HEK293 (cell line): ENCODE data around the gene HRK.
A peak's percentile ranks its signal among the peaks of the same experiment; 100 is the strongest.

ENCODE experiments used
- ATF2 ChIP-seq: fragments of 450-650 bp; formaldehyde crosslinking; IDR thresholded peaks from 2 replicates; pipeline ENCODE4 v1.5.1; 2016; ENCODE audit warnings: missing biosample characterization, missing genetic modification characterization, low read depth
- FEZF1 ChIP-seq: fragments of 450-650 bp; formaldehyde crosslinking; IDR thresholded peaks from 2 replicates; pipeline ENCODE4 v1.5.1; 2016; ENCODE audit warnings: missing biosample characterization, missing genetic modification characterization
- GLI2 ChIP-seq: fragments of 450-650 bp; formaldehyde crosslinking; IDR thresholded peaks from 2 replicates; pipeline ENCODE4; 2017; ENCODE audit warnings: missing biosample characterization, missing genetic modification characterization, low read depth, borderline replicate concordance
- KLF1 ChIP-seq: fragments of 450-650 bp; formaldehyde crosslinking; IDR thresholded peaks from 2 replicates; pipeline ENCODE4 v1.5.1; 2016; ENCODE audit warnings: missing biosample characterization, missing genetic modification characterization
- MYNN ChIP-seq: fragments of 450-650 bp; formaldehyde crosslinking; IDR thresholded peaks from 2 replicates; pipeline ENCODE4 v1.5.1; 2016; ENCODE audit warnings: missing biosample characterization, missing genetic modification characterization, borderline replicate concordance
- PATZ1 ChIP-seq: fragments of 450-650 bp; formaldehyde crosslinking; IDR thresholded peaks from 2 replicates; pipeline ENCODE4 v1.5.1; 2016; ENCODE audit warnings: missing biosample characterization, missing genetic modification characterization
- PRDM10 ChIP-seq: fragments of 450-650 bp; formaldehyde crosslinking; IDR thresholded peaks from 2 replicates; pipeline ENCODE4 v1.5.1; 2016; ENCODE audit warnings: missing biosample characterization, missing genetic modification characterization
- SP2 ChIP-seq: fragments of 450-650 bp; formaldehyde crosslinking; IDR thresholded peaks from 2 replicates; pipeline ENCODE4 v1.5.1; 2016; ENCODE audit warnings: missing biosample characterization, missing genetic modification characterization
- ZNF132 ChIP-seq: fragments of 450-650 bp; formaldehyde crosslinking; IDR thresholded peaks from 2 replicates; pipeline ENCODE4 v1.5.1; 2017; ENCODE audit warnings: missing biosample characterization, missing genetic modification characterization, borderline replicate concordance
- ZNF202 ChIP-seq: fragments of 450-650 bp; formaldehyde crosslinking; IDR thresholded peaks from 2 replicates; pipeline ENCODE4 v1.5.1; 2016; ENCODE audit warnings: missing biosample characterization, missing genetic modification characterization, borderline replicate concordance
- ZNF24 ChIP-seq: fragments of 450-650 bp; formaldehyde crosslinking; IDR thresholded peaks from 2 replicates; pipeline ENCODE4 v1.5.1; 2016; ENCODE audit warnings: missing biosample characterization, missing genetic modification characterization
- ZNF266 ChIP-seq: fragments of 450-650 bp; formaldehyde crosslinking; IDR thresholded peaks from 2 replicates; pipeline ENCODE4 v1.5.1; 2016; ENCODE audit warnings: missing biosample characterization, missing genetic modification characterization, low read depth
- ZNF354C ChIP-seq: fragments of 450-650 bp; formaldehyde crosslinking; IDR thresholded peaks from 2 replicates; pipeline ENCODE4 v1.5.1; 2016; ENCODE audit warnings: missing biosample characterization, missing genetic modification characterization, low read depth, borderline replicate concordance
- ZNF404 ChIP-seq: fragments of 450-650 bp; formaldehyde crosslinking; IDR thresholded peaks from 2 replicates; pipeline ENCODE4 v1.5.1; 2017; ENCODE audit warnings: missing biosample characterization, missing genetic modification characterization
- ZNF555 ChIP-seq: fragments of 450-650 bp; formaldehyde crosslinking; conservative IDR thresholded peaks from 2 replicates; pipeline ENCODE4 v1.5.1; 2017; ENCODE audit warnings: missing biosample characterization, mild to moderate bottlenecking, missing genetic modification characterization, inconsistent platforms
- ZNF558 ChIP-seq: fragments of 450-650 bp; formaldehyde crosslinking; IDR thresholded peaks from 2 replicates; pipeline ENCODE4 v1.5.1; 2016; ENCODE audit warnings: missing biosample characterization, missing genetic modification characterization
- ZNF561 ChIP-seq: fragments of 450-650 bp; IDR thresholded peaks from 2 replicates; pipeline ENCODE4 v1.5.1; 2018; ENCODE audit warnings: missing biosample characterization, missing genetic modification characterization, borderline replicate concordance
- ZNF658 ChIP-seq: fragments of 450-650 bp; formaldehyde crosslinking; IDR thresholded peaks from 2 replicates; pipeline ENCODE4; 2016; ENCODE audit warnings: missing biosample characterization, missing genetic modification characterization
- ZNF707 ChIP-seq: fragments of 450-650 bp; formaldehyde crosslinking; IDR thresholded peaks from 2 replicates; pipeline ENCODE4 v1.5.1; 2016; ENCODE audit warnings: missing biosample characterization, missing genetic modification characterization
- ZNF776 ChIP-seq: fragments of 450-650 bp; formaldehyde crosslinking; IDR thresholded peaks from 2 replicates; pipeline ENCODE4 v1.5.0; 2017; ENCODE audit warnings: missing biosample characterization, missing genetic modification characterization, borderline replicate concordance
- ZNF843 ChIP-seq: fragments of 450-650 bp; formaldehyde crosslinking; IDR thresholded peaks from 2 replicates; pipeline ENCODE4 v1.5.1; 2016; ENCODE audit warnings: missing biosample characterization, missing genetic modification characterization
- ZSCAN5A ChIP-seq: fragments of 450-650 bp; formaldehyde crosslinking; IDR thresholded peaks from 2 replicates; pipeline ENCODE4 v1.5.1; 2016; ENCODE audit warnings: missing biosample characterization, missing genetic modification characterization
- TF ChIP-seq, protein P1 (sequence below): fragments of 450-650 bp; formaldehyde crosslinking; IDR thresholded peaks from 2 replicates; pipeline ENCODE4 v1.5.1; 2017; ENCODE audit warnings: missing biosample characterization, missing genetic modification characterization
- TF ChIP-seq, protein P2 (sequence below): fragments of 450-650 bp; formaldehyde crosslinking; IDR thresholded peaks from 2 replicates; pipeline ENCODE4; 2016; ENCODE audit warnings: missing biosample characterization, missing genetic modification characterization
- TF ChIP-seq, protein P3 (sequence below): fragments of 450-650 bp; formaldehyde crosslinking; IDR thresholded peaks from 2 replicates; pipeline ENCODE4 v1.5.1; 2016; ENCODE audit warnings: missing biosample characterization, missing genetic modification characterization
- TF ChIP-seq, protein P4 (sequence below): fragments of 450-650 bp; formaldehyde crosslinking; IDR thresholded peaks from 2 replicates; pipeline ENCODE4 v1.5.1; 2016; ENCODE audit warnings: missing biosample characterization, missing genetic modification characterization

The HRK gene

DNA sequence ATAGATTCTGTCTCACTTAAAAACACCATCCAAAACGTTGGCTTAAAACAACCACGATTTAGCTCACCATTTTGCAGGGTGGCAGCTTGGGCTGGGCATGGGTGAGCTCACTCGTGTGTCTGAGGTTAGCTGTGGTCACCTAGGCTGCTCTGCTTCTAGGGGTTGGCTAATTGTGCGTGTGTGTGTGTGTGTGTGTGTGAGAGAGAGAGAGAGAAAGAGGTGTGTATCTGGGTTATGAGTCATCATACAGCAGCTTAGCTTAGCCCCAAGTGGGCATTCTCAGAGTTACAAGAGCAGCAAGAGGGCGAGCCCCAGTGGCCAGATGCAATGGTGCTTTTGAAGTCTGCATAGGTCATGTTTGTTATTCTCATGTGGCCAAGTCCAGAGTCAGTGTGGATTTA lies 35.5 kb upstream of the HRK start (continued):
- TF ChIP-seq, protein P1, sequence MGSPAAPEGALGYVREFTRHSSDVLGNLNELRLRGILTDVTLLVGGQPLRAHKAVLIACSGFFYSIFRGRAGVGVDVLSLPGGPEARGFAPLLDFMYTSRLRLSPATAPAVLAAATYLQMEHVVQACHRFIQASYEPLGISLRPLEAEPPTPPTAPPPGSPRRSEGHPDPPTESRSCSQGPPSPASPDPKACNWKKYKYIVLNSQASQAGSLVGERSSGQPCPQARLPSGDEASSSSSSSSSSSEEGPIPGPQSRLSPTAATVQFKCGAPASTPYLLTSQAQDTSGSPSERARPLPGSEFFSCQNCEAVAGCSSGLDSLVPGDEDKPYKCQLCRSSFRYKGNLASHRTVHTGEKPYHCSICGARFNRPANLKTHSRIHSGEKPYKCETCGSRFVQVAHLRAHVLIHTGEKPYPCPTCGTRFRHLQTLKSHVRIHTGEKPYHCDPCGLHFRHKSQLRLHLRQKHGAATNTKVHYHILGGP (tag by site-specific recombination), result peak; percentile 77; the same call in 1 of the 2 replicates
- TF ChIP-seq ZNF776, result no peak; the same call in none of the 2 replicates
- TF ChIP-seq ZNF558 (tag by site-specific recombination), result peak; percentile 76
- peak; percentile 24; the same call in 1 of the 2 replicates for TF ChIP-seq SP2 (tag by site-specific recombination)
- TF ChIP-seq KLF1 (tag by site-specific recombination), result peak; percentile 88
- TF ChIP-seq ATF2 (tag by site-specific recombination), result peak; percentile 81
- TF ChIP-seq GLI2 (tag by site-specific recombination), result no peak
- peak; percentile 89 for TF ChIP-seq ZNF843 (tag by site-specific recombination)
- TF ChIP-seq ZNF561, result no peak; the same call in 1 of the 2 replicates
- no peak for TF ChIP-seq ZNF266 (tag by site-specific recombination)
- TF ChIP-seq MYNN (tag by site-specific recombination), result peak; percentile 21; the same call in 1 of the 2 replicates
- peak; percentile 72 for TF ChIP-seq ZSCAN5A (tag by site-specific recombination)
- TF ChIP-seq, protein P2, sequence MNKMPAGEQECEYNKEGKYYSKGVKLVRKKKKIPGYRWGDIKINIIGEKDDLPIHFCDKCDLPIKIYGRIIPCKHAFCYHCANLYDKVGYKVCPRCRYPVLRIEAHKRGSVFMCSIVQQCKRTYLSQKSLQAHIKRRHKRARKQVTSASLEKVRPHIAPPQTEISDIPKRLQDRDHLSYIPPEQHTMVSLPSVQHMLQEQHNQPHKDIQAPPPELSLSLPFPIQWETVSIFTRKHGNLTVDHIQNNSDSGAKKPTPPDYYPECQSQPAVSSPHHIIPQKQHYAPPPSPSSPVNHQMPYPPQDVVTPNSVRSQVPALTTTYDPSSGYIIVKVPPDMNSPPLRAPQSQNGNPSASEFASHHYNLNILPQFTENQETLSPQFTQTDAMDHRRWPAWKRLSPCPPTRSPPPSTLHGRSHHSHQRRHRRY (tag by site-specific recombination), result no peak
- TF ChIP-seq ZNF354C (tag by site-specific recombination), result no peak
- peak; percentile 81 for TF ChIP-seq FEZF1 (tag by site-specific recombination)
- TF ChIP-seq, protein P3, sequence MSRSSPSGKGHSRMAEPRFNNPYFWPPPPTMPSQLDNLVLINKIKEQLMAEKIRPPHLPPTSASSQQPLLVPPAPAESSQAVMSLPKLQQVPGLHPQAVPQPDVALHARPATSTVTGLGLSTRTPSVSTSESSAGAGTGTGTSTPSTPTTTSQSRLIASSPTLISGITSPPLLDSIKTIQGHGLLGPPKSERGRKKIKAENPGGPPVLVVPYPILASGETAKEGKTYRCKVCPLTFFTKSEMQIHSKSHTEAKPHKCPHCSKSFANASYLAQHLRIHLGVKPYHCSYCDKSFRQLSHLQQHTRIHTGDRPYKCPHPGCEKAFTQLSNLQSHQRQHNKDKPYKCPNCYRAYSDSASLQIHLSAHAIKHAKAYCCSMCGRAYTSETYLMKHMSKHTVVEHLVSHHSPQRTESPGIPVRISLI (tag by site-specific recombination), result no peak
- no peak for TF ChIP-seq ZNF132 (tag by site-specific recombination)
- no peak for TF ChIP-seq ZNF404 (tag by site-specific recombination)
- TF ChIP-seq ZNF555 (tag by site-specific recombination), result no peak
- TF ChIP-seq ZNF24 (tag by site-specific recombination), result peak; percentile 91
- TF ChIP-seq PATZ1 (tag by site-specific recombination), result peak; percentile 83
- TF ChIP-seq PRDM10 (tag by site-specific recombination), result peak; percentile 94
- TF ChIP-seq ZNF707 (tag by site-specific recombination), result peak; percentile 65; the same call in 1 of the 2 replicates
- TF ChIP-seq, protein P4, sequence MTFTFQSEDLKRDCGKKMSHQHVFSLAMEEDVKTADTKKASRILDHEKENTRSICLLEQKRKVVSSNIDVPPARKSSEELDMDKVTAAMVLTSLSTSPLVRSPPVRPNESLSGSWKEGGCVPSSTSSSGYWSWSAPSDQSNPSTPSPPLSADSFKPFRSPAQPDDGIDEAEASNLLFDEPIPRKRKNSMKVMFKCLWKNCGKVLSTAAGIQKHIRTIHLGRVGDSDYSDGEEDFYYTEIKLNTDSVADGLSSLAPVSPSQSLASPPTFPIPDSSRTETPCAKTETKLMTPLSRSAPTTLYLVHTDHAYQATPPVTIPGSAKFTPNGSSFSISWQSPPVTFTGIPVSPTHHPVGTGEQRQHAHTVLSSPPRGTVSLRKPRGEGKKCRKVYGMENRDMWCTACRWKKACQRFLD (tag by site-specific recombination), result no peak
- TF ChIP-seq ZNF658 (tag by site-specific recombination), result no peak; the same call in 1 of the 2 replicates
- TF ChIP-seq ZNF202 (tag by site-specific recombination), result no peak
